H9 (cell line): Measurements from ENCODE around the gene CRYBG2. TPM values are rescaled to one million over a fixed set of nuclear protein-coding genes. Genes with fewer than 3 reads are reported as not detected.
A peak's percentile ranks its signal among the peaks of the same experiment; 100 is the strongest.

ENCODE experiments used
- DNase-seq: peaks from one replicate; pipeline ENCODE4 v3.0.0-alpha.2; 2017
- H2AFZ ChIP-seq: one replicate; pipeline ENCODE4 v1.6.1; 2013; ENCODE audit warnings: mild to moderate bottlenecking, low read length, control low read depth, moderate library complexity
- H2AK5ac ChIP-seq: 2 replicates; pipeline ENCODE4 v1.6.1; 2013; ENCODE audit warnings: low read length, control low read depth, mixed read lengths; ENCODE audit not compliant: insufficient read length
- H2BK120ac ChIP-seq: one replicate; pipeline ENCODE4 v1.6.1; 2013; ENCODE audit warnings: low read depth, mild to moderate bottlenecking, low read length, control low read depth, inconsistent platforms; ENCODE audit not compliant: poor library complexity, severe bottlenecking
- H2BK12ac ChIP-seq: 2 replicates; pipeline ENCODE4 v1.6.1; 2013; ENCODE audit warnings: low read length, control low read depth, mixed read lengths, low read depth; ENCODE audit not compliant: insufficient read length
- H2BK15ac ChIP-seq: 2 replicates; pipeline ENCODE4 v1.6.1; 2013; ENCODE audit warnings: low read depth, low read length, control low read depth
- H2BK20ac ChIP-seq: one replicate; pipeline ENCODE4 v1.6.1; 2013; ENCODE audit warnings: low read depth, mild to moderate bottlenecking, low read length, control low read depth, inconsistent platforms; ENCODE audit not compliant: poor library complexity, severe bottlenecking
- H2BK5ac ChIP-seq: 2 replicates; pipeline ENCODE4 v1.6.1; 2013; ENCODE audit warnings: low read length, control low read depth, mixed read lengths; ENCODE audit not compliant: insufficient read length
- H3K14ac ChIP-seq: 2 replicates; pipeline ENCODE4 v1.6.1; 2013; ENCODE audit warnings: low read length, control low read depth; ENCODE audit not compliant: insufficient read depth
- H3K18ac ChIP-seq: 2 replicates; pipeline ENCODE4 v1.6.1; 2013; ENCODE audit warnings: low read depth, mild to moderate bottlenecking, mixed read lengths, low read length, control low read depth; ENCODE audit not compliant: insufficient read length
- H3K23ac ChIP-seq: 2 replicates; pipeline ENCODE4 v1.6.1; 2013; ENCODE audit warnings: low read length, control low read depth, mixed read lengths, low read depth; ENCODE audit not compliant: insufficient read length
- H3K23me2 ChIP-seq: 2 replicates; pipeline ENCODE4 v1.6.1; 2013; ENCODE audit warnings: low read depth, mild to moderate bottlenecking, mixed read lengths, low read length, control low read depth; ENCODE audit not compliant: insufficient read length, poor library complexity, severe bottlenecking
- H3K27ac ChIP-seq: 2 replicates; pipeline ENCODE4 v1.5.1; 2013; ENCODE audit warnings: low read length, control low read depth, mixed read lengths, low read depth; ENCODE audit not compliant: insufficient read length
- H3K27me3 ChIP-seq: 2 replicates; pipeline ENCODE4 v1.6.1; 2013; ENCODE audit warnings: low read length, control low read depth, inconsistent platforms; ENCODE audit not compliant: insufficient read depth
- H3K4ac ChIP-seq: 2 replicates; pipeline ENCODE4 v1.6.1; 2013; ENCODE audit warnings: low read depth, mild to moderate bottlenecking, control low read depth, inconsistent platforms, low read length, moderate library complexity
- H3K4me1 ChIP-seq: 2 replicates; pipeline ENCODE4 v1.6.1; 2013; ENCODE audit warnings: low read length, control low read depth, inconsistent platforms; ENCODE audit not compliant: insufficient read depth
- H3K4me2 ChIP-seq: 2 replicates; pipeline ENCODE4 v1.6.1; 2013; ENCODE audit warnings: low read length, control low read depth, mixed read lengths; ENCODE audit not compliant: insufficient read length, insufficient read depth
- H3K56ac ChIP-seq: 2 replicates; pipeline ENCODE4 v1.6.1; 2013; ENCODE audit warnings: low read depth, mild to moderate bottlenecking, mixed read lengths, low read length, control low read depth; ENCODE audit not compliant: insufficient read length
- H3K79me1 ChIP-seq: 2 replicates; pipeline ENCODE4 v1.6.1; 2013; ENCODE audit warnings: low read depth, mild to moderate bottlenecking, moderate library complexity, low read length, control low read depth, inconsistent platforms; ENCODE audit not compliant: insufficient read depth, poor library complexity, severe bottlenecking
- H3K79me2 ChIP-seq: 2 replicates; pipeline ENCODE4 v1.6.1; 2013; ENCODE audit warnings: low read length, control low read depth, inconsistent platforms; ENCODE audit not compliant: insufficient read depth
- H3K9ac ChIP-seq: 2 replicates; pipeline ENCODE4 v1.6.1; 2013; ENCODE audit warnings: low read length, control low read depth, mixed read lengths; ENCODE audit not compliant: insufficient read length; ENCODE audit errors: extremely low read depth
- H3K9me3 ChIP-seq: one replicate; pipeline ENCODE4 v1.6.1; 2013; ENCODE audit warnings: low read depth, low read length, inconsistent platforms; ENCODE audit not compliant: control insufficient read depth
- H3T11ph ChIP-seq: one replicate; pipeline ENCODE4 v1.6.1; 2013; ENCODE audit warnings: mild to moderate bottlenecking, low read length, control low read depth, inconsistent platforms
- H4K20me1 ChIP-seq: one replicate; pipeline ENCODE4 v1.6.1; 2013; ENCODE audit not compliant: control insufficient read depth, insufficient read length, insufficient read depth
- H4K5ac ChIP-seq: 2 replicates; pipeline ENCODE4 v1.6.1; 2013; ENCODE audit warnings: low read depth, mild to moderate bottlenecking, mixed read lengths, low read length, control low read depth; ENCODE audit not compliant: insufficient read length
- H4K8ac ChIP-seq: replicated peaks from 2 replicates; pipeline ENCODE4 v1.6.1; 2013; ENCODE audit warnings: low read length, control low read depth, mixed read lengths, low read depth; ENCODE audit not compliant: insufficient read length
- H4K91ac ChIP-seq: 2 replicates; pipeline ENCODE4 v1.6.1; 2013; ENCODE audit warnings: low read depth, mild to moderate bottlenecking, moderate library complexity, mixed read lengths, low read length, control low read depth; ENCODE audit not compliant: insufficient read length
- H3K27ac Mint-ChIP-seq, 3 experiments: 2 replicates in 2 of 3; 3 replicates in 1 of 3; pipeline ENCODE4 v1.8.0; 2020 to 2021; ENCODE audit warnings: mixed read lengths in 3 of 3, mild to moderate bottlenecking in 1 of 3, moderate library complexity in 1 of 3
- H3K27me3 Mint-ChIP-seq: 2 replicates; pipeline ENCODE4 v1.8.0; 2021; ENCODE audit warnings: low read depth, mild to moderate bottlenecking, moderate library complexity, mixed read lengths
- H3K36me3 Mint-ChIP-seq, 3 experiments: 2 replicates in 2 of 3; 3 replicates in 1 of 3; pipeline ENCODE4 v1.8.0; 2020 to 2021; ENCODE audit warnings: low read depth in 3 of 3, mixed read lengths in 3 of 3; ENCODE audit not compliant: insufficient read depth in 1 of 3
- H3K4me1 Mint-ChIP-seq, 2 experiments: 2 replicates each; pipeline ENCODE4 v1.8.0; 2020; ENCODE audit warnings: mixed read lengths in 2 of 2
- H3K4me3 Mint-ChIP-seq, 2 experiments: 2 replicates in 1 of 2; 3 replicates in 1 of 2; pipeline ENCODE4 v1.8.0; 2020 to 2021; ENCODE audit warnings: mild to moderate bottlenecking in 2 of 2, mixed read lengths in 2 of 2, moderate library complexity in 1 of 2
- H3K9me3 Mint-ChIP-seq, 2 experiments: 2 replicates in 1 of 2; 3 replicates in 1 of 2; pipeline ENCODE4 v1.8.0; 2020; ENCODE audit warnings: mild to moderate bottlenecking in 2 of 2, mixed read lengths in 2 of 2, moderate library complexity in 1 of 2
- WGBS: extraction: QIAGEN DNeasy Blood & Tissue Kit; methylation state at CpG from one replicate; pipeline ENCODE4 v1.1.7; 2013; ENCODE audit warnings: missing lambda C conversion rate, low lambda C conversion rate, mixed read lengths; ENCODE audit not compliant: insufficient read length; ENCODE audit errors: extremely low coverage; 5-methylcytosine and 5-hydroxymethylcytosine counted together
- total RNA-seq: library from RNA; stranded (reverse); gene quantifications from 2 replicates; pipeline ENCODE4 v1.2.1, GENCODE V29; 2021
- TF ChIP-seq, protein P1 (sequence below): fragments of 200-600 bp; sonication (generic); conservative IDR thresholded peaks from 3 replicates; pipeline ENCODE4 v1.8.0; 2021; ENCODE audit warnings: antibody characterized with exemption, mild to moderate bottlenecking

CRYBG2 gene
- total RNA-seq, 1 experiment from 2014 or later = 12.8 TPM

DNA sequence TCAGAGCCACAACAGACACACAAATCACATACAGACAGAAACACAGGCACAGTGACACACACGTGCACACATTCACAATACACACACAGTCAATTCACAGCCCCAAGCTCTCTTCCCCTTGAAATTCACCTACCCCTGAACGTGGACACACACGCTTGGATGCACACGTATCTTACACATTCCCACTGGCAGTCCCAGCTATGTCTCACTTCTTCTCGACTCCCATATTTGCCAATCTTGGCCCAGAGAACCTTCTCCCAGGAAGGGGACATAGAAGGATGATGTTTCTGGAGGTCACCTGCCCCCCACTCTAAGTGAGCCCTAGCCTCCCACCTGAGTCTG lies 1.6 kb downstream of the CRYBG2 start:
- H3K4me1 Mint-ChIP-seq = peaks cover 34 to 44% of the 10 kb centered on the region in 2 experiments
- no peaks in the 10 kb centered on the region for H3K9me3 ChIP-seq
- H2BK5ac ChIP-seq = no peak overlapping the region
- no peak overlapping the region for H3K9ac ChIP-seq
- H2BK15ac ChIP-seq = no peak overlapping the region
- no peaks in the 10 kb centered on the region for H3K27me3 ChIP-seq
- no peak overlapping the region for H3K4ac ChIP-seq
- TF ChIP-seq, protein P1, sequence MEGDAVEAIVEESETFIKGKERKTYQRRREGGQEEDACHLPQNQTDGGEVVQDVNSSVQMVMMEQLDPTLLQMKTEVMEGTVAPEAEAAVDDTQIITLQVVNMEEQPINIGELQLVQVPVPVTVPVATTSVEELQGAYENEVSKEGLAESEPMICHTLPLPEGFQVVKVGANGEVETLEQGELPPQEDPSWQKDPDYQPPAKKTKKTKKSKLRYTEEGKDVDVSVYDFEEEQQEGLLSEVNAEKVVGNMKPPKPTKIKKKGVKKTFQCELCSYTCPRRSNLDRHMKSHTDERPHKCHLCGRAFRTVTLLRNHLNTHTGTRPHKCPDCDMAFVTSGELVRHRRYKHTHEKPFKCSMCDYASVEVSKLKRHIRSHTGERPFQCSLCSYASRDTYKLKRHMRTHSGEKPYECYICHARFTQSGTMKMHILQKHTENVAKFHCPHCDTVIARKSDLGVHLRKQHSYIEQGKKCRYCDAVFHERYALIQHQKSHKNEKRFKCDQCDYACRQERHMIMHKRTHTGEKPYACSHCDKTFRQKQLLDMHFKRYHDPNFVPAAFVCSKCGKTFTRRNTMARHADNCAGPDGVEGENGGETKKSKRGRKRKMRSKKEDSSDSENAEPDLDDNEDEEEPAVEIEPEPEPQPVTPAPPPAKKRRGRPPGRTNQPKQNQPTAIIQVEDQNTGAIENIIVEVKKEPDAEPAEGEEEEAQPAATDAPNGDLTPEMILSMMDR = no peak
- peaks cover 3% of the 10 kb centered on the region for H3K4me1 ChIP-seq
- H4K20me1 ChIP-seq = no peaks in the 10 kb centered on the region
- no peak for DNase-seq
- no peaks in the 10 kb centered on the region for H3K23me2 ChIP-seq
- H3K4me3 Mint-ChIP-seq = no peak overlapping the region
- no peaks in the 10 kb centered on the region for H3K79me1 ChIP-seq
- no peaks in the 10 kb centered on the region for H3K36me3 Mint-ChIP-seq
- no peaks in the 10 kb centered on the region for H3K27me3 Mint-ChIP-seq
- H2AK5ac ChIP-seq = no peak overlapping the region
- no peak overlapping the region for H3K56ac ChIP-seq
- no peak overlapping the region for H4K5ac ChIP-seq
- no peaks in the 10 kb centered on the region for H3K79me2 ChIP-seq
- WGBS = no CpG with 5 or more reads among the region's 5 CpGs
- H3K27ac Mint-ChIP-seq = peak overlapping the region in 2 of 3 experiments; percentile 1 to 2; a peak in 3 of 7 replicates
- H3K14ac ChIP-seq = no peak overlapping the region
- no peak overlapping the region for H3K4me2 ChIP-seq
- no peak overlapping the region for H2BK12ac ChIP-seq
- no peak overlapping the region for H2BK20ac ChIP-seq
- H3T11ph ChIP-seq = no peak overlapping the region
- no peak overlapping the region for H2AFZ ChIP-seq
- no peaks in the 10 kb centered on the region for H3K9me3 Mint-ChIP-seq
- no peak overlapping the region for H3K27ac ChIP-seq
- H3K23ac ChIP-seq = no peak overlapping the region
- H2BK120ac ChIP-seq = no peak overlapping the region
- H4K8ac ChIP-seq = no peak overlapping the region
- H4K91ac ChIP-seq = no peak overlapping the region
- H3K18ac ChIP-seq = no peak overlapping the region
